SH-SY5Y (cell line): ENCODE data around the gene ENTPD2.

Experiments used
- GATA2 ChIP-seq: IDR thresholded peaks from 2 replicates; pipeline ENCODE4 v1.6.1; 2011; ENCODE audit warnings: mild to moderate bottlenecking, low read depth, low read length
- GATA3 ChIP-seq: IDR thresholded peaks from 2 replicates; pipeline ENCODE4 v1.6.1; 2011; ENCODE audit warnings: low read depth, mild to moderate bottlenecking, low read length, moderate library complexity

GRCh38 chr9:137099231-137099630 lies 45.4 kb upstream of the ENTPD2 start:
- TF ChIP-seq GATA2, result no peak
- no peak for TF ChIP-seq GATA3
